H9 (cell line): ENCODE data around the gene MINDY4. TPM values are rescaled to one million over a fixed set of nuclear protein-coding genes. Genes with fewer than 3 reads are reported as not detected.

Source experiments
- DNase-seq: peaks from one replicate; pipeline ENCODE4 v3.0.0-alpha.2; 2017
- H2AFZ ChIP-seq: one replicate; pipeline ENCODE4 v1.6.1; 2013; ENCODE audit warnings: mild to moderate bottlenecking, low read length, control low read depth, moderate library complexity
- H2AK5ac ChIP-seq: 2 replicates; pipeline ENCODE4 v1.6.1; 2013; ENCODE audit warnings: low read length, control low read depth, mixed read lengths; ENCODE audit not compliant: insufficient read length
- H2BK120ac ChIP-seq: one replicate; pipeline ENCODE4 v1.6.1; 2013; ENCODE audit warnings: low read depth, mild to moderate bottlenecking, low read length, control low read depth, inconsistent platforms; ENCODE audit not compliant: poor library complexity, severe bottlenecking
- H2BK12ac ChIP-seq: 2 replicates; pipeline ENCODE4 v1.6.1; 2013; ENCODE audit warnings: low read length, control low read depth, mixed read lengths, low read depth; ENCODE audit not compliant: insufficient read length
- H2BK15ac ChIP-seq: 2 replicates; pipeline ENCODE4 v1.6.1; 2013; ENCODE audit warnings: low read depth, low read length, control low read depth
- H2BK20ac ChIP-seq: one replicate; pipeline ENCODE4 v1.6.1; 2013; ENCODE audit warnings: low read depth, mild to moderate bottlenecking, low read length, control low read depth, inconsistent platforms; ENCODE audit not compliant: poor library complexity, severe bottlenecking
- H2BK5ac ChIP-seq: 2 replicates; pipeline ENCODE4 v1.6.1; 2013; ENCODE audit warnings: low read length, control low read depth, mixed read lengths; ENCODE audit not compliant: insufficient read length
- H3K14ac ChIP-seq: 2 replicates; pipeline ENCODE4 v1.6.1; 2013; ENCODE audit warnings: low read length, control low read depth; ENCODE audit not compliant: insufficient read depth
- H3K18ac ChIP-seq: 2 replicates; pipeline ENCODE4 v1.6.1; 2013; ENCODE audit warnings: low read depth, mild to moderate bottlenecking, mixed read lengths, low read length, control low read depth; ENCODE audit not compliant: insufficient read length
- H3K23ac ChIP-seq: 2 replicates; pipeline ENCODE4 v1.6.1; 2013; ENCODE audit warnings: low read length, control low read depth, mixed read lengths, low read depth; ENCODE audit not compliant: insufficient read length
- H3K23me2 ChIP-seq: 2 replicates; pipeline ENCODE4 v1.6.1; 2013; ENCODE audit warnings: low read depth, mild to moderate bottlenecking, mixed read lengths, low read length, control low read depth; ENCODE audit not compliant: insufficient read length, poor library complexity, severe bottlenecking
- H3K27ac ChIP-seq: 2 replicates; pipeline ENCODE4 v1.5.1; 2013; ENCODE audit warnings: low read length, control low read depth, mixed read lengths, low read depth; ENCODE audit not compliant: insufficient read length
- H3K27me3 ChIP-seq: 2 replicates; pipeline ENCODE4 v1.6.1; 2013; ENCODE audit warnings: low read length, control low read depth, inconsistent platforms; ENCODE audit not compliant: insufficient read depth
- H3K4ac ChIP-seq: 2 replicates; pipeline ENCODE4 v1.6.1; 2013; ENCODE audit warnings: low read depth, mild to moderate bottlenecking, control low read depth, inconsistent platforms, low read length, moderate library complexity
- H3K4me1 ChIP-seq: 2 replicates; pipeline ENCODE4 v1.6.1; 2013; ENCODE audit warnings: low read length, control low read depth, inconsistent platforms; ENCODE audit not compliant: insufficient read depth
- H3K4me2 ChIP-seq: 2 replicates; pipeline ENCODE4 v1.6.1; 2013; ENCODE audit warnings: low read length, control low read depth, mixed read lengths; ENCODE audit not compliant: insufficient read length, insufficient read depth
- H3K56ac ChIP-seq: 2 replicates; pipeline ENCODE4 v1.6.1; 2013; ENCODE audit warnings: low read depth, mild to moderate bottlenecking, mixed read lengths, low read length, control low read depth; ENCODE audit not compliant: insufficient read length
- H3K79me1 ChIP-seq: 2 replicates; pipeline ENCODE4 v1.6.1; 2013; ENCODE audit warnings: low read depth, mild to moderate bottlenecking, moderate library complexity, low read length, control low read depth, inconsistent platforms; ENCODE audit not compliant: insufficient read depth, poor library complexity, severe bottlenecking
- H3K79me2 ChIP-seq: 2 replicates; pipeline ENCODE4 v1.6.1; 2013; ENCODE audit warnings: low read length, control low read depth, inconsistent platforms; ENCODE audit not compliant: insufficient read depth
- H3K9ac ChIP-seq: 2 replicates; pipeline ENCODE4 v1.6.1; 2013; ENCODE audit warnings: low read length, control low read depth, mixed read lengths; ENCODE audit not compliant: insufficient read length; ENCODE audit errors: extremely low read depth
- H3K9me3 ChIP-seq: one replicate; pipeline ENCODE4 v1.6.1; 2013; ENCODE audit warnings: low read depth, low read length, inconsistent platforms; ENCODE audit not compliant: control insufficient read depth
- H3T11ph ChIP-seq: one replicate; pipeline ENCODE4 v1.6.1; 2013; ENCODE audit warnings: mild to moderate bottlenecking, low read length, control low read depth, inconsistent platforms
- H4K20me1 ChIP-seq: one replicate; pipeline ENCODE4 v1.6.1; 2013; ENCODE audit not compliant: control insufficient read depth, insufficient read length, insufficient read depth
- H4K5ac ChIP-seq: 2 replicates; pipeline ENCODE4 v1.6.1; 2013; ENCODE audit warnings: low read depth, mild to moderate bottlenecking, mixed read lengths, low read length, control low read depth; ENCODE audit not compliant: insufficient read length
- H4K8ac ChIP-seq: replicated peaks from 2 replicates; pipeline ENCODE4 v1.6.1; 2013; ENCODE audit warnings: low read length, control low read depth, mixed read lengths, low read depth; ENCODE audit not compliant: insufficient read length
- H4K91ac ChIP-seq: 2 replicates; pipeline ENCODE4 v1.6.1; 2013; ENCODE audit warnings: low read depth, mild to moderate bottlenecking, moderate library complexity, mixed read lengths, low read length, control low read depth; ENCODE audit not compliant: insufficient read length
- H3K27ac Mint-ChIP-seq, 3 experiments: 2 replicates in 2 of 3; 3 replicates in 1 of 3; pipeline ENCODE4 v1.8.0; 2020 to 2021; ENCODE audit warnings: mixed read lengths in 3 of 3, mild to moderate bottlenecking in 1 of 3, moderate library complexity in 1 of 3
- H3K27me3 Mint-ChIP-seq: 2 replicates; pipeline ENCODE4 v1.8.0; 2021; ENCODE audit warnings: low read depth, mild to moderate bottlenecking, moderate library complexity, mixed read lengths
- H3K36me3 Mint-ChIP-seq, 3 experiments: 2 replicates in 2 of 3; 3 replicates in 1 of 3; pipeline ENCODE4 v1.8.0; 2020 to 2021; ENCODE audit warnings: low read depth in 3 of 3, mixed read lengths in 3 of 3; ENCODE audit not compliant: insufficient read depth in 1 of 3
- H3K4me1 Mint-ChIP-seq, 2 experiments: 2 replicates each; pipeline ENCODE4 v1.8.0; 2020; ENCODE audit warnings: mixed read lengths in 2 of 2
- H3K4me3 Mint-ChIP-seq, 2 experiments: 2 replicates in 1 of 2; 3 replicates in 1 of 2; pipeline ENCODE4 v1.8.0; 2020 to 2021; ENCODE audit warnings: mild to moderate bottlenecking in 2 of 2, mixed read lengths in 2 of 2, moderate library complexity in 1 of 2
- H3K9me3 Mint-ChIP-seq, 2 experiments: 2 replicates in 1 of 2; 3 replicates in 1 of 2; pipeline ENCODE4 v1.8.0; 2020; ENCODE audit warnings: mild to moderate bottlenecking in 2 of 2, mixed read lengths in 2 of 2, moderate library complexity in 1 of 2
- WGBS: extraction: QIAGEN DNeasy Blood & Tissue Kit; methylation state at CpG from one replicate; pipeline ENCODE4 v1.1.7; 2013; ENCODE audit warnings: missing lambda C conversion rate, low lambda C conversion rate, mixed read lengths; ENCODE audit not compliant: insufficient read length; ENCODE audit errors: extremely low coverage; 5-methylcytosine and 5-hydroxymethylcytosine counted together
- total RNA-seq: library from RNA; stranded (reverse); gene quantifications from 2 replicates; pipeline ENCODE4 v1.2.1, GENCODE V29; 2021
- TF ChIP-seq, protein P1 (sequence below): fragments of 200-600 bp; sonication (generic); conservative IDR thresholded peaks from 3 replicates; pipeline ENCODE4 v1.8.0; 2021; ENCODE audit warnings: antibody characterized with exemption, mild to moderate bottlenecking

Gene MINDY4
- total RNA-seq, 1 experiment from 2014 or later, result 3.1 TPM

DNA sequence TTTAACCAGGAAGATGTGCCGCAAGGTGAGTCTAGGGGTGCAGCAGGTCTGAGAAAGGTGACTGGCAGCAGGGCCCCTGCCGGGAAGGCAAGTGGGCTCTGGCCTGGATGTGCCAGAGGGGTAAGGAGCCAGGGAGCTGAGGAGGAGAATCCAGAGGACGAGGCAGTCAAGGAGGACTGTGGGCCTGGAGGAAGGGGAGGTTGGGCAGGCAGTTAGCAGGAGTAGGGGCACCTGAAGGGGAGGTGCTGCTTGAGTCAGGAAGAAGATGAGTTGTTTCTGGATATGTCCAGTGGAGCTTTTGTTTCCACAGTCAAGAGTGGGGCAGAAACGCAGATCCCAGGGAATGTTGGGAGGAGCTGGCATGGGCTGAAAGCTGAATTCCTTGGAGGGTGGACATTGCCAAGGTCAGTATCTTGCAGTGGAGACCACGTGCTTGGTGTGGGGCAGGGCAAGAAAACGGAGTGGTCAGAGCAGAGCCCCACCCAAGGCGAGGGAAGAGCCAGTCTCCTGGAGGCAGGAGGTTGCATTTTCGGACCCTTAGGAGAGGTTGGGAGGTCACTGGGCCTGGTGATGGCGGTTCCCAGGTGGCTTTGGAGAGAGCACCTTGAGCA lies 34.0 kb downstream of the MINDY4 start:
- no peak for DNase-seq
- Histone ChIP-seq H3K9me3 (no peaks in the 10 kb centered on the region), H2AK5ac (no peak overlapping the region), H3K27me3 (no peaks in the 10 kb centered on the region), H3K4me2 (no peak overlapping the region), H3K56ac (no peak overlapping the region), H3T11ph (no peak overlapping the region), H3K14ac (peak overlapping the region; percentile 40; the same call in 1 of the 2 replicates), H4K91ac (no peak overlapping the region), H4K20me1 (no peaks in the 10 kb centered on the region), H2BK5ac (no peak overlapping the region), H3K4ac (no peak overlapping the region), H4K5ac (no peak overlapping the region), H3K79me2 (no peaks in the 10 kb centered on the region), H2BK120ac (no peak overlapping the region), H3K18ac (no peak overlapping the region), H3K23ac (no peak overlapping the region), H3K79me1 (no peaks in the 10 kb centered on the region), H2BK20ac (no peak overlapping the region), H2AFZ (no peak overlapping the region), H3K23me2 (no peaks in the 10 kb centered on the region), H3K27ac (no peak overlapping the region), H2BK12ac (no peak overlapping the region), H4K8ac (no peak overlapping the region), H3K4me1 (no peaks in the 10 kb centered on the region), H2BK15ac (no peak overlapping the region), H3K9ac (no peak overlapping the region)
- Mint-ChIP-seq H3K36me3 (peaks cover 10 to 15% (median 12%) of the 10 kb centered on the region in 3 experiments), H3K27me3 (peaks cover 4% of the 10 kb centered on the region), H3K9me3 (peaks cover 3 to 6% of the 10 kb centered on the region in 2 experiments; a peak in 3 of 5 replicates), H3K4me1 (peaks cover 0 to 3% of the 10 kb centered on the region in 2 experiments; a peak in 1 of 4 replicates), H3K27ac (no peak overlapping the region), H3K4me3 (no peak overlapping the region)
- WGBS, result no CpG with 5 or more reads among the region's 9 CpGs
- TF ChIP-seq, protein P1, sequence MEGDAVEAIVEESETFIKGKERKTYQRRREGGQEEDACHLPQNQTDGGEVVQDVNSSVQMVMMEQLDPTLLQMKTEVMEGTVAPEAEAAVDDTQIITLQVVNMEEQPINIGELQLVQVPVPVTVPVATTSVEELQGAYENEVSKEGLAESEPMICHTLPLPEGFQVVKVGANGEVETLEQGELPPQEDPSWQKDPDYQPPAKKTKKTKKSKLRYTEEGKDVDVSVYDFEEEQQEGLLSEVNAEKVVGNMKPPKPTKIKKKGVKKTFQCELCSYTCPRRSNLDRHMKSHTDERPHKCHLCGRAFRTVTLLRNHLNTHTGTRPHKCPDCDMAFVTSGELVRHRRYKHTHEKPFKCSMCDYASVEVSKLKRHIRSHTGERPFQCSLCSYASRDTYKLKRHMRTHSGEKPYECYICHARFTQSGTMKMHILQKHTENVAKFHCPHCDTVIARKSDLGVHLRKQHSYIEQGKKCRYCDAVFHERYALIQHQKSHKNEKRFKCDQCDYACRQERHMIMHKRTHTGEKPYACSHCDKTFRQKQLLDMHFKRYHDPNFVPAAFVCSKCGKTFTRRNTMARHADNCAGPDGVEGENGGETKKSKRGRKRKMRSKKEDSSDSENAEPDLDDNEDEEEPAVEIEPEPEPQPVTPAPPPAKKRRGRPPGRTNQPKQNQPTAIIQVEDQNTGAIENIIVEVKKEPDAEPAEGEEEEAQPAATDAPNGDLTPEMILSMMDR, result no peak
